ENCODE results near the gene SCN3B. TPM values are rescaled to one million over a fixed set of nuclear protein-coding genes. Genes with fewer than 3 reads are reported as not detected.

The SCN3B gene
- total RNA-seq, 4 donors from 2014 or later = 0.31 to 2.7 (median 1.4) TPM

GRCh38 chr11:123579482-123579812 is 75.0 kb downstream of the SCN3B start:
- Histone ChIP-seq H3K4me1 (peaks cover 0 to 12% (median 0%) of the 10 kb centered on the region in 3 donors), H3K27ac (no peak overlapping the region), H3K36me3 (no peaks in the 10 kb centered on the region), H3K9me3 (no peaks in the 10 kb centered on the region), H3K27me3 (peaks cover 39% of the 10 kb centered on the region), H3K4me3 (no peak overlapping the region)
- ATAC-seq = no peak
- TF ChIP-seq EP300 (IDR thresholded peaks at IDR 0.05) (no peak), POLR2A (IDR thresholded peaks at IDR 0.05) (no peak), POLR2AphosphoS5 (IDR thresholded peaks at IDR 0.05) (no peak), CTCF (IDR thresholded peaks at IDR 0.05) (no peak)
- WGBS, 2 donors (ENCODE audit: low coverage in 1 of 2) = no CpG with 5 or more reads among the region's 5 CpGs

Other genes with a start within 250 kb of the SCN3B start
- 1 to 10 TPM; 1.8 to 4.0 (median 3.0) TPM for gene GRAMD1B, start 224.4 kb downstream of the SCN3B start, total RNA-seq
- gene ZNF202, start 87.0 kb upstream of the SCN3B start, total RNA-seq = 10 to 100 TPM in 1 of 4 donors, 1 to 10 TPM in 3; 3.6 to 10.4 (median 6.4) TPM
- not detected for gene OR6X1, start 99.9 kb upstream of the SCN3B start, total RNA-seq
- gene OR6M1, start 151.7 kb upstream of the SCN3B start, total RNA-seq = not detected
- not detected for gene TMEM225, start 231.0 kb upstream of the SCN3B start, total RNA-seq
- gene OR8D4, start 247.5 kb upstream of the SCN3B start, total RNA-seq = not detected

Data from gastroesophageal sphincter (tissue), 4 donors.